Activated naive CD4-positive, alpha-beta T cell treated with anti-CD3 and anti-CD28 coated beads, Interleukin-2, amount 50 U/mL, for 72 hours (primary cell): Measurements from ENCODE around the gene TRAIP. TPM values are rescaled to one million over a fixed set of nuclear protein-coding genes. Genes with fewer than 3 reads are reported as not detected.
"Not testable (repeated sequence)": the region's sequence is repeated elsewhere in the genome, so short reads cannot be mapped to it uniquely, and the experiment has no call there.

ENCODE experiments used
- ATAC-seq, 2 donors: fragments of 150-1000 bp; cut with Tn5 transposase; 2 replicates each; pipeline ENCODE4 v1.10.0; 2021; ENCODE audit warnings: mild to moderate bottlenecking in 2 of 2, moderate library complexity in 2 of 2
- DNase-seq, 2 donors: peaks; one replicate each; pipeline ENCODE4 v3.0.0; 2021 to 2022; ENCODE audit warnings: low spot score in 2 of 2
- H3K27ac Mint-ChIP-seq, 2 donors: one replicate each; pipeline ENCODE4 v1.8.0; 2022; ENCODE audit warnings: mild to moderate bottlenecking in 2 of 2, mixed read lengths in 2 of 2
- H3K36me3 Mint-ChIP-seq, 2 donors: one replicate each; pipeline ENCODE4 v1.8.0; 2022; ENCODE audit warnings: mixed read lengths in 2 of 2
- H3K9me3 Mint-ChIP-seq, 2 donors: one replicate each; pipeline ENCODE4 v1.8.0; 2022; ENCODE audit warnings: mixed read lengths in 2 of 2
- total RNA-seq, 2 donors: library from RNA; stranded (reverse); gene quantifications; one replicate each; pipeline ENCODE4 v1.2.3, GENCODE V29; 2022

TRAIP gene
- total RNA-seq, 2 donors from 2014 or later = 30.0 TPM

DNA sequence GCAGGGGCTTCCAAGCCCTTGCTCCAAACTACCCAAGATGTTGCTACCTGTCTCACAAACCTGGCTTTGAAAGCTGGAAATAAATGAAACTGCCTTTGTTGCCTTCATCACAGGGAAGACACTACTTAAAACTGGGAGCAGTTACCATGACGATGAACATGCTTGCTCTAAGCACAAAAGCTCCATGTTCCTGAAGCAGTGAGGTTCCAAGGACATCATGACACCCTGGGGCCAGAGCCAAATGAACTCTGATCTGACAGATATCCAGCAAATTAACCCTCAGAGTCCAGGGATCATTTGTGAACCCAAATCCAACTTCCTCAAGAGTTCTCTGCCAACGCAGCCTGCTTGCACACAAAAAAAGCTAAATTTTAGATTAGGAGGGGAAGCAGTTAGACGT lies 10.7 kb downstream of the TRAIP start:
- Mint-ChIP-seq H3K9me3 (no peaks in the 10 kb centered on the region), H3K36me3 (peaks cover 0 to 4% of the 10 kb centered on the region in 2 donors), H3K27ac (peak overlapping the region in 1 of 2 donors; percentile 30)
- ATAC-seq (no peak), DNase-seq (no peak)

DNA sequence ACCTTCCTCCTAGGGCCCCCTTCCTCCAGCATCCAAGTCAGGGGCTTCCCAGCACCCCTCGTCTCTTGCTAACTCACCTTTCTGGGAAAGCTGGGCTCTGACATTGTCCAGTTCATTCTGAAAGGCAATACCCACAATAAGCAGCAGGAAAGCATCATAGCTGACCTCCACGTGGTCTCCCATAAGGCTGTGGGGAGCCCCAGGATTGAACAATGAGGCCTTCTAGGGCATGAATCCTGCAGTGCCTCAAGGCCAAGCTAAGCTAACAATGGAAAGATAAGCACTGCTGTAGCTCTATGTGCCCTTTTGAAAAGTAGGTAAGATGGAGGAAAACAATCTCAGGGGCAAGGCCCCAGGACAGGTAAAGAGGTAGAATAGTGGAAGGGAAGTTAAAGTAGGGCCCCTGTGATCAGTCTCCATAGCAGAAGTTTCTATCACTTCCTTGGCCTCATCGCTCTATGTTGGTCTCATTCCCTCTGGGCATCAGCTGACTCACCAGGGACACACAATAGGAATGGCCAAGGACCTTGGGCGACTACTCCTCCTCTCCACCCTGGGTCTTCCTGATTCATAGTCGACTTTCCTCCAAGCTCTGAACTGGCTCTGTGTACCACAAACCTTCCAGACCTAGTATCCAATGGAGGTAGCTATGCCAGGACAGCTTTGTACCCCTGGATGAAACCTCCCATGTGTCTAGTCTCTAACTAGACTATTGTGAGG lies 11.7 kb downstream of the TRAIP start:
- H3K36me3 Mint-ChIP-seq = peaks cover 0 to 4% of the 10 kb centered on the region in 2 donors
- no peaks in the 10 kb centered on the region for H3K9me3 Mint-ChIP-seq
- no peak overlapping the region for H3K27ac Mint-ChIP-seq
- ATAC-seq (no peak), DNase-seq (no peak)

DNA sequence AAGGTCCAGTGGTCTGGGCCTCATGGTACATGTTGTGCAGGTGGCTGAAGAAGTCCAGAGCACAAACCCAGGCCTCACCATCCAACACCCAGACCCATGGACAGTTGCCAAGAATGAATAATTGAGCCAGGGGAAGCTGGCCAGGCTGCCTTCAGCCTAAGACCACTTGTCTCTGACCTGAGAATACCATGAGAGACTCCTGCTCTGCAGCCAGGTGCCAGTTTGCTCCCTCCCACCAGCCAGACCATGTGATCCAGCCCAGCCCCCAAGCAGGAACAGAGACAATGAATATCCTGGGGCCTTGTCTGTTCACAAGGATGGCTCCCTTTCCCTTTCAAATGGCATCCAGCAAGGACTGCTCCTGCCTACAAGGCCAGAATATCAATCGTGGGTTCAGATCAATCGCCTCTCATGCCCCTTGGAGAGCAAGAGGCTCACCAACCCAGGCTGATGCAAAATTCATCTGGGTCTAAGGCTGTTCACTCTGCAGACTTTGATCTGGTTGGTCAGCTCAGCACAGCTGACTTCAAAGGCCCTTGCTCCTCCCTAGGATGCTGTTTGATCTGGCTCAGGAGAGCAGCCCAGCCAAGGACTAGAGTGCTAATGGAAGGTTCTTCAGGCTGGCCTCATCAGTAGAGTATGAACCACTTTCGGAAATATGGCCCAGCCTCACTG lies 13.4 kb downstream of the TRAIP start:
- Mint-ChIP-seq H3K27ac (peak overlapping the region in 1 of 2 donors; percentile 39), H3K36me3 (peaks cover 0 to 4% of the 10 kb centered on the region in 2 donors), H3K9me3 (no peaks in the 10 kb centered on the region)
- no peak for DNase-seq
- no peak for ATAC-seq

GRCh38 chr3:49841806-49842205 lies 14.6 kb downstream of the TRAIP start:
- Mint-ChIP-seq H3K9me3 (no peaks in the 10 kb centered on the region), H3K36me3 (peaks cover 0 to 4% of the 10 kb centered on the region in 2 donors), H3K27ac (peak overlapping the region; percentile 31 to 39)
- DNase-seq = no peak
- ATAC-seq = no peak

- DNase-seq (no peak), ATAC-seq (no peak)
- Mint-ChIP-seq H3K36me3 (peaks cover 0 to 4% of the 10 kb centered on the region in 2 donors), H3K9me3 (no peaks in the 10 kb centered on the region), H3K27ac (peak overlapping the region; percentile 20 to 31)
Measured at GRCh38 chr3:49841126-49841696, 15.2 kb downstream of the TRAIP start.

DNA sequence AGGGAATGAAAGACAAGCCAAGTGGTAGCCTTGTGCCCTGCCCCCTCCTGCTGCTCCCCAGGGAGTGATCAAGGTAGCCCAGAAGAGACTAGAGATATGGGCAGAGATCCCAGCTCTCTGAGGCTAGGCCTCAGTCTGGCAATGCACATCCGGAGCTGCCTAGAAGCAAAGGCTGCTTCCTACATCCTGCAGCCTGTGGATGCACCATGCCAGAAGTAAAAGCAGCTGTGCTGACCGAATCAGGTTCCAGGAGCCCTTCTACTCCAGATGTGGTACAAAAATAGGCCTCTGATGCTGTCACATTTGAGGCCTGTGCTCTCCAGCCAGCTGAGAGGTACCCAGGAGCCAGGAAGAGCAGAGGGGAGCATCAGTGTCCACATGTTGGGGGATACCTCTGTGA lies 16.0 kb downstream of the TRAIP start:
- no peaks in the 10 kb centered on the region for H3K9me3 Mint-ChIP-seq
- no peak overlapping the region for H3K27ac Mint-ChIP-seq
- ATAC-seq (no peak), DNase-seq (no peak)
- peaks cover 0 to under 1% of the 10 kb centered on the region in 2 donors for H3K36me3 Mint-ChIP-seq

DNA sequence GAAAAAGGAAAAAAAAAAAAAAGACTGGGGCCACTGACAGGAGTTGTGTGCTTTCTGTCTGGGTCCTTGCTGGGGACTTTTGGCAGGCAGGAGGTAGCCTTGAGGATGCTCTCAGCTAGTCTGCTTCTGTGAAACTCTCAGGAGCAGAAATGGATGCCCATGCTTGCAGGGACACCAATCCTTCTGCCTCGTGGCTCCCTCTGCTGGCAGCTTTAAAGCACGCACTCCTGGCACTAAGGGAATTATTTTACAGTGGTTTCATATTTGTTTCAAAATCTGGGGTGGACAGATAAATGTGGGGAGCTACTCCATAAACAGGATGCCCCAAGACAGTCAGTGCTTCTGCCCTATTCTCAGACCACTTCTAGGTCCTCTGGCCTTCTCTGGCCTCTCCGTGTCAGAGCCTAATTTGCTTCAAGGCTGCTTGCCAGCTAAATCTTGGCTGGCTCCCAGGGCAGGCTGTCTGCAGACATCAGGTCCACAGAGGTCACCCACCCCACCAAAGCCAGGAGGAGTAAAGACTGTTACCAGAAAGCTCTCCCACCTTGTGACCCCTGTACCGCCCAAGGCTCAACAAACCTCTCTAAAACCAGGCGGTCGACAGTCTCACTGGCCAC lies 17.1 kb downstream of the TRAIP start:
- ATAC-seq (peak; percentile 88 to 91), DNase-seq (peak in 1 of 2 donors; percentile 75)
- H3K36me3 Mint-ChIP-seq = no peaks in the 10 kb centered on the region
- H3K27ac Mint-ChIP-seq = no peak overlapping the region
- no peaks in the 10 kb centered on the region for H3K9me3 Mint-ChIP-seq

- DNase-seq = no peak
- ATAC-seq = no peak
- peaks cover 4 to 8% of the 10 kb centered on the region in 2 donors for H3K36me3 Mint-ChIP-seq
- peak overlapping the region in 1 of 2 donors; percentile 81 for H3K27ac Mint-ChIP-seq
- no peaks in the 10 kb centered on the region for H3K9me3 Mint-ChIP-seq
Measured at GRCh38 chr3:49831341-49831740, 25.0 kb downstream of the TRAIP start.

GRCh38 chr3:49826016-49826415 lies 30.3 kb downstream of the TRAIP start:
- DNase-seq (no peak), ATAC-seq (no peak)
- peaks cover 0 to under 1% of the 10 kb centered on the region in 2 donors for H3K36me3 Mint-ChIP-seq
- H3K27ac Mint-ChIP-seq = no peak overlapping the region
- no peaks in the 10 kb centered on the region for H3K9me3 Mint-ChIP-seq

DNA sequence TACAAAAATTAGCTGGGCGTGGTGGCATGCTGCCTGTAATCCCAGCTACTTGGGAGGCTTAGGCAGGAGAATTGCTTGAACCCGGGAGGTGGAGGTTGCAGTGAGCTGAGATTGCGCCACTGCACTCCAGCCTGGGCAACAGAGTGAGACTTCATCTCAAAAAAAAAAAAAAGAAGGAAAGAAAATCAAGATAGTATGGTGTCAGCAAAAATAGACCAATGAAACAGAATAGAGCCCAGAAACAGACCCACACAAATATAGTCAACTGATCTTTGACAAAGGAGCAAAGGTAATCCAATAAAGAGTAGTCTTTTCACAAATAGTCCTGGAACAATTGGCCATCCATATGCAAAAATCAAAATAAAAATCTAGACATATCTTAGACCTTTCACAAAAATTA lies 33.2 kb downstream of the TRAIP start:
- not testable (repeated sequence) for H3K9me3 Mint-ChIP-seq, DNase-seq, H3K27ac Mint-ChIP-seq, H3K36me3 Mint-ChIP-seq, ATAC-seq

DNA sequence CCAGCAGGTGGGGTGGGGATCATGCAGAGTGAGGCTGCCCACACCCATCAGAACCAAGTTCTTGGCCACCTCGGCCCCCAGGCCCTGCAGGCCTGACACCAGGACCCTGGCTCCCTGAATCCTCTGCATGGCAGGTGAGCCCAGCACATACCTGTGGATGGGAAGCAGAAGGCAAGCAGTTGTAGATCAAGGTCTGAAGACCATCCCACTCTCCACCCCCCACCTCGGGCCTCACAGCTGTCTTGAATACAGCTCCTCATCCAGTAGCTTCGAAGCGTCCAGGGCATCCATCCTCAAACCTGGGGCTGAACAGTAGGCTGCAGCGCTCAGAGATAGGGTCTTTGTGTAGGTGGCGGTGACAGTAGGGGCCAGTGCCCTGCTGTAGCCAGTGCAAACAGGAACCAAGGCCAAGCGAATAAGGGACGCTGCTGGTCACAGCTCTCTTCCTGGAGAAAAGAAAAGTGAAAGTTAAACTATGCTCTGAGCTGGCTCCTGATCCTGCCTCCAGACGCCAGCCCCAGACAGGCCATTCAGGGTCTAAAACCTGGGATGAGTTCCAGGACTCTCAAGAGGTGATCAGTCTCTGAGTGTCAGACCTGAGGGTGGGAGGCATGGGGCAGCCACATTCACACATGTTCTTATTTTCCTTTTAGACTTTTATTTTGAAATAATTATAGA lies 42.7 kb downstream of the TRAIP start, which contains the start of gene UBA7:
UBA7 (minus strand) TSS at position 457 of the 678 bp plus-strand sequence; CDS start at position 291, 166 bp downstream.
- Mint-ChIP-seq H3K36me3 (peaks cover 6 to 9% of the 10 kb centered on the region in 2 donors), H3K27ac (peak within 1 kb of the TSS; percentile 93 to 94), H3K9me3 (no peaks in the 10 kb centered on the region)
- DNase-seq (peak; percentile 31 to 63), ATAC-seq (peak; percentile 84 to 94)

DNA sequence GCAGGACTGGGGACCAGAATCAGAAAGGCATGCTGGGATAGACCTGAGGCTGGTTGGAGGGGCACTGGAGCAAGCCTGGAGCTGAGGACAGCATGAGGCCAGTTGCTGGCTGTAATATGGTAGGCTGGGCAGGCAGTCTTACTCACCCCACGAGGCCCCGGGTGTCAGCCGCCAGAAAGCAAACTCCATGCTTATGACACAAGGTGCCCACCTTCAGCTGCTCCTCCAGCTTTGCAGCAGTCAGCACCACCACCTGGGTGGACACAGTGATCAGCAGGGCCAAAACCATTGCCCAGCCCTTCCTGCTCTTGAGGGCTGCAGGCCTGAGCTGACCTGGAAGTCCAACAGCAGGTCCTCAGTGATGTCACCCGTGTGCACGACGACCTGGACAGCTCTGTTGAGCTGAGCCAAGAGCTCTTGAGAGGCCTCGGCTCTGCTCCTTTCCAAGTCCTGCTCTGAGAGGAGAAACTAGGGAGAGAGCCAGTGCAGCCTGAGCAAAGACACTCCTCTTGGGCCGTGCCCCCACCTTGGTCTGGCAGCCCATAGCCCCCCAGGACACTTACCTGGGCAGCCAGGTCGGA lies 43.4 kb downstream of the TRAIP start:
- Mint-ChIP-seq H3K27ac (peak overlapping the region; percentile 93 to 94), H3K36me3 (peaks cover 6 to 9% of the 10 kb centered on the region in 2 donors), H3K9me3 (no peaks in the 10 kb centered on the region)
- DNase-seq = no peak
- ATAC-seq = peak; percentile 2 to 25

- no peak for DNase-seq
- peak overlapping the region; percentile 30 to 72 for H3K27ac Mint-ChIP-seq
- no peak for ATAC-seq
- H3K9me3 Mint-ChIP-seq = no peaks in the 10 kb centered on the region
- peaks cover 0 to 6% of the 10 kb centered on the region in 2 donors for H3K36me3 Mint-ChIP-seq
Measured at GRCh38 chr3:49807431-49808114, 48.8 kb downstream of the TRAIP start.

- H3K27ac Mint-ChIP-seq = peak overlapping the region; percentile 22 to 72
- ATAC-seq (no peak), DNase-seq (no peak)
- H3K9me3 Mint-ChIP-seq = no peaks in the 10 kb centered on the region
- peaks cover 0 to 6% of the 10 kb centered on the region in 2 donors for H3K36me3 Mint-ChIP-seq
Measured at GRCh38 chr3:49806850-49807249, 49.5 kb downstream of the TRAIP start.

GRCh38 chr3:49805897-49806701 lies 50.3 kb downstream of the TRAIP start:
- DNase-seq (no peak), ATAC-seq (no peak)
- peak overlapping the region in 1 of 2 donors; percentile 22 for H3K27ac Mint-ChIP-seq

More at GRCh38 chr3:49805897-49806701, 50.3 kb downstream of the TRAIP start:
- Mint-ChIP-seq H3K36me3 (no peaks in the 10 kb centered on the region), H3K9me3 (no peaks in the 10 kb centered on the region)
